Measurements from ENCODE around the gene MAP3K1.
A peak's percentile ranks its signal among the peaks of the same experiment; 100 is the strongest.

MAP3K1 gene

DNA sequence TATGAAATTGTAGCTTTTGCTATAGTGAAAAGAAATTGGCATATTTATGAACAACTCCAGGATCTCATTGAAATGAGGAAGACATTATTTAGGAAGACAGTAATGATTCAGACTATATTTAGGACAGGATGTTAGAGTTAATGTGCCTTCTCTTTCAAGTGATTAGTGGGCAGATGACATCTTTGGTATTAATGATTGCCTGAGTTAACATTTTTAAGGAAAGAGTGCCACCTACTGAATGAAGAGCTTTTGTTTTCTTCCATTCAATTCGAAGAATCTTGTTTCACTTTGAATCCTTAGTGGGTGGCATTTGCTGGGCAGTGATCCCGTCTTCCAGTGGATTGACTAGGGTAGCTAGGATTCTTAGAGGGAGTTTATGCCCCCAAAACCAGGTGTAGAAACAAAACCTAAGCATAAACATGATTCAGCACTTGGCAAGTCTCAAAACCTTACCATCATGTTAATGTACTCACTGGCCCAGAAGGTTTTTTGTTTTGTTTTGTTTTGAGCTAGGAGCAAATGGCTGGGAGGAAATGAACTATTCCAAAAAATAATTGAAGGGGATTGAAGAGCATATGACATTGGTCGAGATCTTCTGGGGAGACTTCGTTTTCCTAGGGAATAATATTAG is 23.2 kb downstream of the MAP3K1 start:
- Histone ChIP-seq H3K4me3 (no peak overlapping the region), H3K27ac (peak overlapping the region in 13 of 21 experiments; percentile 13 to 74 (median 43))

DNA sequence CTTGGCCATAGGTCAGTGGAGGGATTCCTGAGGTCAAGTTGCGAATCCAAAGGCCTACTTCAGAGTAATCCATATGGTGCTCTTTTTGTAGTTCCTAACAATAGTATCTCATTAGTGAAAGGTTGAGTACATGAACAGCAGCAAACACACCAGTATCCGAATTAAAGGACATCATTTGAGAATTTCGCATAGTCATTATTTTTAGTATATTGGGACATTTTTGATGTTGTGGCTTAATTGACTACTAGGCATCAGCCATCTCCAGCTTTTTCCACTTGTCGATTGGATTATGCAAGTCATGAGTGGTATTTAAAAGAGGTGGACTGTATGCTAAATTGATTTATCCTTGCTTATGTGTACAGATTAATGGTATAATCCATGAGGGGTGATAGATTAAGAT is 23.7 kb downstream of the MAP3K1 start:
- no peak overlapping the region for H3K4me3 ChIP-seq
- peak overlapping the region in 11 of 21 experiments; percentile 13 to 74 (median 43) for H3K27ac ChIP-seq

- peak overlapping the region in 1 of 21 experiments; percentile 28 for H3K27ac ChIP-seq
- H3K4me3 ChIP-seq: no peak overlapping the region
These were observed 25.2 kb downstream of the MAP3K1 start for GRCh38 chr5:56840597-56840996.

- Histone ChIP-seq H3K4me3 (no peak overlapping the region), H3K27ac (no peak overlapping the region)
These were observed 29.9 kb downstream of the MAP3K1 start for GRCh38 chr5:56845277-56845676.

DNA sequence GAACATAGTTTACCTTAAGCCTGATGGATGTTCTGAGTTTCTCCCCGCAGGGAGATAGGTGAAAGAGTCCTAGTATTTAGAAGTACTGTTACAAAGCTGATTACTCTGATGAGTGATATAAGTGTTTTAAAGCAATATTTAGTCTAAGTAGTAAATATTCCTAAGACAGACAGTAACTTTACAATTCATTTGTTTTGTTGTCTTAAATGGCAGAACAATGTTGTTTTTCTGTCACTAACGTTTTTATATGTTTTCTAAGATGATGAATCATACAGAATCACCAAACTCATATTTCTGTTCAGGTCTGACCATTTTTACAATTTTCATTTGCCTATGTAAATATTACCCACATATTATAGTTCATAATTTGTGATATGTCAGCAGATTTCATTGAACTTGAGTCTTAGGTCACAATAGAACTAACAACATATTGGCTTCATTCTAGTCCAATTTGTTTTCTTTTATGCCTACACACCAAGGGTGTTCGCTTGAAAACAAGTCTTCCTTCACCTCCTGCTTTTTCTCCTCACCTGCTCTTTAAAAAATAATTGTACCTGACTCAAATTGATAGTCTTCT is 30.6 kb downstream of the MAP3K1 start:
- no peak overlapping the region for H3K4me3 ChIP-seq
- no peak overlapping the region for H3K27ac ChIP-seq

DNA sequence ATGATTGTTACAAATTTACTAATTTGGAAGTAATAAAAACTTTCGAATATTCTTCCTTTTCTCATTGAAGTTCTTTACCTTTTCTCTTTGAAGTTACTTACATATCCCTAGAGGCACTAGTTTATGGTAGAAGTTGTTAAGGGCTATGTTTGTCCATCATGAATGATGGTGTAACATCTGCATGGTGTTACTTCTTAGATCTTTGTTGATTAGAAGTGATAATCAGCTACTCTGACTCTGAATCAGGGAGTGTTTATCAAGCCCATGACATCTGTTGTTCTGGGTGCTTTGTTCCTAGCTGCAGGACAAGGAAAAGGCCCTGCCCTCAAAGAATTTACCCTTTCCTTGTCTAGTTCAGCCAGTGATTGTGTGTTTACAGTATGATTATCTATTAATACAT is 32.9 kb downstream of the MAP3K1 start:
- Histone ChIP-seq H3K4me3 (no peak overlapping the region), H3K27ac (no peak overlapping the region)

- peak overlapping the region in 2 of 21 experiments; percentile 27 to 43 for H3K27ac ChIP-seq
- no peak overlapping the region for H3K4me3 ChIP-seq
These were observed 34.3 kb downstream of the MAP3K1 start for GRCh38 chr5:56849671-56850070.

- Histone ChIP-seq H3K27ac (no peak overlapping the region), H3K4me3 (no peak overlapping the region)
These were observed 35.1 kb downstream of the MAP3K1 start for GRCh38 chr5:56850423-56850822.

DNA sequence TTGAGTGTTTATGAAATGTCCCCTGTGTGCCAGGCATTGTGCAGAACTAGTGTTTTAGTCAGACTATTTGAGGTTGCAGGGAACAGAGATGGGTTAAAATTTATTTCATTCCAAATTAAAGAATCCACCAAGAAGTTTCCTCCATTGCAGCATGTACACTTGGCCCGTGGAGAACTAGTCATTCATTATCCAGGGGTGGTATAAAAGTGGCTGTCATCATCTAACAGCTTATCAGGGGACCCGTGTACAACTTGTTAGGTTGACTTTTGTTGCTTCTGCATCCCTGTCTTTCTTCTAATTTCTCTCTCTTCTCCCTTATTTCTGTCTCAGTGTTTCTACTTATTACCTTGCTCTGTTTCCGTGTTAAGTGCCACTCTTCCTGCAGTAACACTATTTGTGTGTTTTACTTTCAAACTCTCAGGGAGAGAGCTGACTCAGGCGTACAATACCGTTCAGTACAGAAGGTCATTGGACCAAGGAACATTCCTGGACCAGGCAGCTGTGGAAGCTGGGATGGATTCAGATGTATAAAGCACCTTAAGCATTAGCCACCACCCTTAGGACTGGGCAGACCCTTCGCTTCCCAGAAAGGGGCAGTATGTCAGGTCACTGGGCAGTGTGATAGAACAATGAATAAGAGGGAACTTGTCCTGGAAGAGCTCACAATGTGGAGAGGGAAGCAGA is 36.1 kb downstream of the MAP3K1 start:
- Histone ChIP-seq H3K4me3 (no peak overlapping the region), H3K27ac (peak overlapping the region in 1 of 21 experiments; percentile 26)

DNA sequence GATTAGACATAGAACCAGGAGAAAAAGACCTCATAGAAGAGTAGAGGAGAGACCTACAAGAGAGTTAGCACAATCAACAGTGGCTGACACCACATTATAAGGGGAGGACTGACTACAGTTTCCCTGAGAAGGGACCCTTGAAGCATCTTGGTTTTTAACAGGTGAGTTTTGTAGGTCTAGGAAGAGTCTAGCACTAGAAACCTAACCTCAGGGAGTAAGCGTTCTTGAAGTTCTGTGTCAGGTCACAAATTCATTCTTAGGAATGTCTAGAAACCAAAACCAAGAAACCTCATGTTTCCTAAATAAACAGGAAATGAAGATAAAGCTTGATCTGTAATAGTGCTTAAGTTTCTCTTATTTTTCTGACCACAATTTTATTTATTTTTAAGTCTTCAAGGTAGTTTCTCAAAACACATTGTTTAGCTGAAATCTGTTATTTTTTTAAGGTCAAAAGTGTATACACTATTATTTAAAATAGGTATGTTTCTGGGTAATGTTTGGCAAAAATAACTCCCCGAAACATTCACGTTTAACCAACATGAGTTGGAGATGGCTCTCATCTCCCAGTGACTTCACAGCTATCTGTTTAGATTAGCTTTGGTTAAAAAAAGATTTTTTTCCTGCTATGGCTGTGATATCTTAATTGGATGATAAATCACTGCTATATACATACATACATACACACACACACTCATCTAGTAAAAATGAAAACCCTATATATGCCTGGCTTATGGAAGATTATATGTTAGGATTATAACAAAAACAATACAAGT is 37.1 kb downstream of the MAP3K1 start:
- no peak overlapping the region for H3K4me3 ChIP-seq
- H3K27ac ChIP-seq: peak overlapping the region in 2 of 21 experiments; percentile 2 to 26

GRCh38 chr5:56853698-56854097 is 38.3 kb downstream of the MAP3K1 start:
- Histone ChIP-seq H3K27ac (peak overlapping the region in 1 of 21 experiments; percentile 17), H3K4me3 (no peak overlapping the region)

DNA sequence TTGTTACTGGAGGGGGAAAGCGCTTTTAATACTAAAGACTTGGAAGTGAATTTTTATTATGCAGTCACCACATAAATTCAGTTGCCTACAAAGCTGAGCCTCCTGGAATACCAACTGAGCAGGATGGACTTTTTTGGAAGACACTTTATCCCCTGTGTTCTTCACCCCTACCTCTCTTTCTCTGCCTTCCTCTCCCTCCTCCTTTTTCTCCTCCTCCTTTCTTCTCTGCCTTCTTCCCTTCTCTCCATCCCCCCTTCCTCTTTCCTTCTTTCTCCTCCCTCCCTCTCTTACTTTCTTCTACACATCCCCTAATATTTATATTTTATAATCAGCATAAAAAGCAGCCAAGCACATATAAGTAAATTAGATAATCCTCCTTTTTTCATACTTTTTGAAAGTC is 39.6 kb downstream of the MAP3K1 start:
- no peak overlapping the region for H3K4me3 ChIP-seq
- H3K27ac ChIP-seq: peak overlapping the region in 2 of 21 experiments; percentile 18 to 49

- peak overlapping the region in 1 of 21 experiments; percentile 39 for H3K27ac ChIP-seq
These were observed 41.3 kb downstream of the MAP3K1 start for GRCh38 chr5:56856541-56857178.

DNA sequence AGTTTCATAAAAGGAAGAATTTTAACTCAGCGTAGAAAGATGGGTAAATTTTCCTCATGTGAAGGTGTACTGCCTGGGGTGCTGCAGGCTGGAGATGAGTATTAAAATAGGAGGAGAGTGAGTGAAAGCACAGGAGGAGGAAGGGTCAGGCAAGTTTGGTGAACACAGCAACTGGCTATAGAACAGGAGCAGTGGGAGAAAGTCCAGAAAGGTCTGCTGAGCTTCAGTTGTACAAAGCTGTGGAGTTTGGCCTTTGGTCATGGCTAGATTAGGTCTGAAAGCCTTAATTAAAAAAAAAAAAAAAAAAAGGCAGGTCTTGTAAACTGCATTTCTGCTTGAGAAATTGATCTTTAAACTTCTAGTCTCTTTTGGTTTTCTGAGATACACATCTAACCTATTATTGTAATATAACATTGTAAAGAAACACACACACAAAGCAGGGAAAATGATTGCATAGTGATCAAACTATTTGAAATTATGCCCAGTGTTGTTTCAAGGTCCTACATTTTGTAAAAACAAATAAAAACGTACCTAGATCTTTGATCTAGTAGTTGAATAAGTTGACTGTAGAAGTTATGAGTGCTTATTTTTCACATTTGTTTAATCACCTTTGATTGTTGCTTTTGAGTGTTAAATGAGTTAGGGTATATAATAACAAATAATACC is 43.6 kb downstream of the MAP3K1 start:
- Histone ChIP-seq H3K27ac (no peak overlapping the region), H3K4me3 (no peak overlapping the region)

More at GRCh38 chr5:56856541-56857178, 41.3 kb downstream of the MAP3K1 start:
- no peak overlapping the region for H3K4me3 ChIP-seq

DNA sequence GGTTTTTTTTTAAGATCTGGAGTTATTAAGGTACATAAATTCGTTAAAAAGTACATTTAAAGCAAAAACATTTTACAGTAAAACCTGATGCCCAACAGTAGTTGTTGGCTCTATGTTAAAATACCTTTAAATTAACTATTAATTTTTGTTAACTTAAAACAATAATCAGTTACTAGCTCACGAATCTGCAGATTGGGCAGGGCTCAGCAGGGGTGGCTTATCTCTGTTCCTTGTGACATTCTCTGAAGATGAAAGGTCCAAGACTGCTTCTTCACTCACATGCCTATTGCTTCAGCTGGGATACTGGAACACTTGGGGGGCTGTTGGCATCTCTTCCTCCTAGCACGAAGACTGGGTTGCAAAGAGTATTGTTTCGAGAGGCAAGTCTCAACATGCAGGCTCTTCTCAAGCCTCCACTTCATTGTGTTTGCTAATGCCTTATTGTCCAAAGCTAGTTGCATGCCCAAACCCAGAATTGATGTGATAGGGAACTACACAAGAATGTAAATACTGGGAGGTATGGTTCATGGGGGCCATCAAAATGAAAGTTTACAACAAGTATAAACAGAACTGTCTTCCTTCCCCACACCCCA is 46.6 kb downstream of the MAP3K1 start:
- Histone ChIP-seq H3K27ac (no peak overlapping the region), H3K4me3 (no peak overlapping the region)

GRCh38 chr5:56862909-56863308 is 47.6 kb downstream of the MAP3K1 start:
- H3K4me3 ChIP-seq: no peak overlapping the region

GRCh38 chr5:56871777-56872176 is 56.4 kb downstream of the MAP3K1 start:
- H3K27ac ChIP-seq: no peak overlapping the region
- H3K4me3 ChIP-seq: no peak overlapping the region

More at GRCh38 chr5:56862909-56863308, 47.6 kb downstream of the MAP3K1 start:
- no peak overlapping the region for H3K27ac ChIP-seq

DNA sequence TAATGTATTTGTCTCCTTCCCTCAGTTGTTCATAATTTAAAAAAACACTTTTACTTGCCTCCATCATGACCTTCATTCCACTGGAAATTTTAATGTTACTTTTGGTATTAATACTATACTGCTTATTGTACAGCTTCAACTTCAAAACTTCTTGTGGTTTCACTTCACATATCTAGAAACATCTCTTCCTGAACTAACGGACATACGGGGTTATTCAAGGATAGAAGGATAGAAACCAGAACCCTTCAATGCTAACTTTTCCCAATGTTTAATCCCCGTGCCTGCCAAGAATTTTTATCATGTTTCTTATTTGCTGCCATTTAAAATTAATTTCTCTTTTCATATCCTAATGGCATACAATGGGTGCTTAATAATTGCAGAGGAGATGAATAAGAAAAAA is 57.7 kb downstream of the MAP3K1 start:
- Histone ChIP-seq H3K27ac (no peak overlapping the region), H3K4me3 (no peak overlapping the region)

GRCh38 chr5:56876327-56876726 is 61.0 kb downstream of the MAP3K1 start:
- Histone ChIP-seq H3K4me3 (no peak overlapping the region), H3K27ac (no peak overlapping the region)
